OCI-LY1 (cell line): ENCODE measurements around the gene ANKRD6.

Experiments
- H2AFZ ChIP-seq: fragments of 200-600 bp; sonication (generic), shearing (Covaris generic); 2 replicates; pipeline ENCODE4 v1.6.0; 2014; ENCODE audit warnings: antibody characterized with exemption, mild to moderate bottlenecking, low read length
- H3F3A ChIP-seq: fragments of 200-600 bp; sonication (generic), shearing (Covaris generic); 2 replicates; pipeline ENCODE4 v1.6.0; 2014; ENCODE audit warnings: mild to moderate bottlenecking, antibody characterized with exemption, low read length, moderate library complexity; ENCODE audit not compliant: insufficient read depth
- H3K27ac ChIP-seq: fragments of 200-600 bp; sonication (generic); 2 replicates; pipeline ENCODE4 v1.5.1; 2014; ENCODE audit warnings: low read length, mixed run types, mild to moderate bottlenecking, low read depth; ENCODE audit not compliant: poor library complexity, severe bottlenecking
- H3K27me3 ChIP-seq: fragments of 200-600 bp; sonication (generic); 2 replicates; pipeline ENCODE4 v1.6.0; 2014; ENCODE audit warnings: antibody characterized with exemption, mild to moderate bottlenecking, low read length, moderate library complexity; ENCODE audit not compliant: insufficient read depth
- H3K36me3 ChIP-seq: fragments of 200-600 bp; sonication (generic); 2 replicates; pipeline ENCODE4 v1.6.1; 2014; ENCODE audit warnings: mild to moderate bottlenecking, antibody characterized with exemption, low read length, moderate library complexity, mixed read lengths; ENCODE audit not compliant: insufficient read depth
- H3K4me1 ChIP-seq: fragments of 200-600 bp; sonication (generic); 2 replicates; pipeline ENCODE4 v1.5.1; 2014; ENCODE audit warnings: mild to moderate bottlenecking, low read length, moderate library complexity; ENCODE audit not compliant: insufficient read depth, severe bottlenecking
- H3K4me2 ChIP-seq: fragments of 200-600 bp; sonication (generic), shearing (Covaris generic); 2 replicates; pipeline ENCODE4 v1.6.1; 2014; ENCODE audit warnings: low read length
- H3K4me3 ChIP-seq: fragments of 200-600 bp; sonication (generic); 2 replicates; pipeline ENCODE4 v1.5.1; 2014; ENCODE audit warnings: low read length, low read depth, mild to moderate bottlenecking, mixed read lengths; ENCODE audit not compliant: poor library complexity, severe bottlenecking
- H3K79me2 ChIP-seq: fragments of 200-600 bp; shearing (Covaris generic); 2 replicates; pipeline ENCODE4 v1.6.1; 2016; ENCODE audit warnings: mixed run types, low read length, mixed read lengths; ENCODE audit not compliant: insufficient read depth
- H3K9ac ChIP-seq: fragments of 200-600 bp; sonication (generic), shearing (Covaris generic); 2 replicates; pipeline ENCODE4 v1.6.1; 2014; ENCODE audit warnings: mild to moderate bottlenecking, low read length, mixed read lengths
- H3K9me2 ChIP-seq: fragments of 200-600 bp; sonication (generic), shearing (Covaris generic); 2 replicates; pipeline ENCODE4 v1.6.1; 2014; ENCODE audit warnings: low read depth, mild to moderate bottlenecking, low read length, mixed read lengths
- H3K9me3 ChIP-seq: fragments of 200-600 bp; shearing (Covaris generic); 2 replicates; pipeline ENCODE4 v1.6.1; 2014; ENCODE audit warnings: low read length, mixed read lengths
- H4K20me1 ChIP-seq: fragments of 200-600 bp; sonication (generic), shearing (Covaris generic); 2 replicates; pipeline ENCODE4 v1.6.0; 2016; ENCODE audit warnings: mild to moderate bottlenecking, low read length; ENCODE audit not compliant: insufficient read depth
- EZH2 ChIP-seq: fragments of 200-600 bp; sonication (generic), shearing (Covaris generic); IDR thresholded peaks from 2 replicates; pipeline ENCODE4 v1.8.0; 2017; ENCODE audit warnings: borderline replicate concordance, mixed run types, mild to moderate bottlenecking, antibody characterized with exemption, low read length, moderate library complexity, mixed read lengths
- TF ChIP-seq, protein P1 (sequence below): fragments of 200-600 bp; sonication (generic), shearing (Covaris generic); IDR thresholded peaks from 2 replicates; pipeline ENCODE4 v1.5.1; 2017; ENCODE audit warnings: mild to moderate bottlenecking, antibody characterized with exemption, low read length, moderate library complexity, mixed read lengths

The ANKRD6 gene

DNA sequence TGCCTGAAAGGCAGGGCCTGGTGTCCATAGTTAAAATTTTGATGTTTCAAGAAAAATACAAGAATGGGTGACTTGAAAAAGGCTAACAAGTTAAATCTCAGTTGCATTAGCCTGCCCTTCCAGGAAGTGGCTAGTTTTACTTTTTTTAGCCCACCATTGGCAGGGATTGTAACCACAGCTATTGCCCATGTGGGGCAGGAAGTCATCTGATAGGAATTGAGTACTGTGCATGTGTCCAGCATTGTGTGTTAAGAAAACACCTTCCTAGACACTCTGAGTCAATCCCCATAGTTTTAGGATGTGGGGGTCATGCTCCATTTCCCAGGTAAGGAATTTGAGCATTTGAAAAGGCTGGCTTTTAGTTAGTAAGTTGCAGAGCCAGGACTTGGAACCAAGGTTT lies 178.7 kb downstream of the ANKRD6 start:
- Histone ChIP-seq H2AFZ (no peak overlapping the region), H3K79me2 (no peaks in the 10 kb centered on the region), H3K9me3 (no peaks in the 10 kb centered on the region), H3K36me3 (no peaks in the 10 kb centered on the region), H3K9ac (no peak overlapping the region), H3K4me1 (no peaks in the 10 kb centered on the region), H3K4me3 (no peak overlapping the region), H3K27me3 (no peaks in the 10 kb centered on the region), H3F3A (no peaks in the 10 kb centered on the region), H3K9me2 (no peaks in the 10 kb centered on the region), H3K4me2 (no peak overlapping the region), H4K20me1 (no peaks in the 10 kb centered on the region), H3K27ac (no peak overlapping the region)
- no peak for TF ChIP-seq EZH2
- TF ChIP-seq, protein P1, sequence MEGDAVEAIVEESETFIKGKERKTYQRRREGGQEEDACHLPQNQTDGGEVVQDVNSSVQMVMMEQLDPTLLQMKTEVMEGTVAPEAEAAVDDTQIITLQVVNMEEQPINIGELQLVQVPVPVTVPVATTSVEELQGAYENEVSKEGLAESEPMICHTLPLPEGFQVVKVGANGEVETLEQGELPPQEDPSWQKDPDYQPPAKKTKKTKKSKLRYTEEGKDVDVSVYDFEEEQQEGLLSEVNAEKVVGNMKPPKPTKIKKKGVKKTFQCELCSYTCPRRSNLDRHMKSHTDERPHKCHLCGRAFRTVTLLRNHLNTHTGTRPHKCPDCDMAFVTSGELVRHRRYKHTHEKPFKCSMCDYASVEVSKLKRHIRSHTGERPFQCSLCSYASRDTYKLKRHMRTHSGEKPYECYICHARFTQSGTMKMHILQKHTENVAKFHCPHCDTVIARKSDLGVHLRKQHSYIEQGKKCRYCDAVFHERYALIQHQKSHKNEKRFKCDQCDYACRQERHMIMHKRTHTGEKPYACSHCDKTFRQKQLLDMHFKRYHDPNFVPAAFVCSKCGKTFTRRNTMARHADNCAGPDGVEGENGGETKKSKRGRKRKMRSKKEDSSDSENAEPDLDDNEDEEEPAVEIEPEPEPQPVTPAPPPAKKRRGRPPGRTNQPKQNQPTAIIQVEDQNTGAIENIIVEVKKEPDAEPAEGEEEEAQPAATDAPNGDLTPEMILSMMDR = no peak

DNA sequence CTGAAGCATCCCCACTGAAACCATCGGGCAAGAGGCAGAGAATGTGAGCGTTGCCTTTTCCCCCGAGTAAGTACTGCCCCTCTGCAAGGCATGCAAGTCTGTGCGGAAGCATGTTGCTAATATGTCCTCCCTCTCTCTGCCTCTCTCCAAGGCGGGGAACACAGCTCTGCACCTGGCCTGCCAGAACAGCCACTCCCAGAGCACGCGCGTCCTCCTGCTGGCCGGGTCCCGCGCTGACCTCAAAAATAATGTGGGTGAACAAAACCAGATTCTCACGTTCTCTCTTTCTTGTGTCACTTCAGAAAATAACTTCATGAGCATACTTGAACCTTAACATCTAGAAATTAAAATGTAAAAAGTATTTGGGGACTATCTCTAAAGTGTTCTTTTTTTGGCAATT lies 179.2 kb downstream of the ANKRD6 start:
- no peak for TF ChIP-seq EZH2
- TF ChIP-seq, protein P1 = no peak
- Histone ChIP-seq H3K27me3 (no peaks in the 10 kb centered on the region), H3K4me1 (no peaks in the 10 kb centered on the region), H3F3A (no peaks in the 10 kb centered on the region), H3K79me2 (no peaks in the 10 kb centered on the region), H3K4me2 (no peak overlapping the region), H3K9me2 (no peaks in the 10 kb centered on the region), H3K36me3 (no peaks in the 10 kb centered on the region), H3K9me3 (no peaks in the 10 kb centered on the region), H3K27ac (no peak overlapping the region), H4K20me1 (no peaks in the 10 kb centered on the region), H3K4me3 (no peak overlapping the region), H3K9ac (no peak overlapping the region), H2AFZ (no peak overlapping the region)

DNA sequence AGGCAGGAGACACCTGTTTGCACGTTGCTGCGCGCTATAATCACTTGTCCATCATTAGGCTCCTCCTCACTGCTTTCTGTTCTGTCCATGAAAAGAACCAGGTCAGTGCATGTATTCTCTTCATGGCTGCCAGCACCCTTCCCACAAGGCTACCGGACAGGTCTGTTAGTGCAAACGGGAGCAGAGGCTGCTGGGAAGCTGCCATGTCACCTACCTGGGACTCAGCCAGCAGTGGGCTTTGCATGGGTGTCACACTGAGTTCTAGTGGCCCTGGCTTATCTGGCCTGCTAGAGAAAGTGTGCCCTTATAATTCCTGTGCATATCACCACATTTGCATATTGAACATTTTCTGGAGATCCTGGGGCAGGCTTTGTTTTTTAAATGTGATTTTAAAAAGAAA lies 180.8 kb downstream of the ANKRD6 start:
- no peaks in the 10 kb centered on the region for H3K4me1 ChIP-seq
- H2AFZ ChIP-seq = no peak overlapping the region
- no peak overlapping the region for H3K4me2 ChIP-seq
- H3K36me3 ChIP-seq = no peaks in the 10 kb centered on the region; the same call in 1 of the 2 replicates
- H3K27me3 ChIP-seq = no peaks in the 10 kb centered on the region
- TF ChIP-seq, protein P1 = no peak
- TF ChIP-seq EZH2 = no peak
- H3K9ac ChIP-seq = no peak overlapping the region
- H4K20me1 ChIP-seq = no peaks in the 10 kb centered on the region
- no peaks in the 10 kb centered on the region for H3K9me3 ChIP-seq
- H3K4me3 ChIP-seq = no peak overlapping the region
- H3K9me2 ChIP-seq = no peaks in the 10 kb centered on the region
- no peaks in the 10 kb centered on the region for H3K79me2 ChIP-seq
- H3F3A ChIP-seq = no peaks in the 10 kb centered on the region
- no peak overlapping the region for H3K27ac ChIP-seq
